Lower leg skin (tissue), 4 donors: ENCODE results near the gene SLFN12L. TPM values are rescaled to one million over a fixed set of nuclear protein-coding genes. Genes with fewer than 3 reads are reported as not detected.
"Not testable (repeated sequence)": the region's sequence is repeated elsewhere in the genome, so short reads cannot be mapped to it uniquely, and the experiment has no call there.

ENCODE experiments used
- DNase-seq, 2 donors: peaks; one replicate each; pipeline ENCODE4 v3.0.0-alpha.2; 2019; ENCODE audit warnings: low spot score in 2 of 2
- H3K4me3 ChIP-seq: fragments of 200-600 bp; sonication (generic); 2 replicates; pipeline ENCODE4 v1.5.1; 2017; ENCODE audit warnings: mild to moderate bottlenecking, low read depth; ENCODE audit not compliant: poor library complexity, severe bottlenecking
- POLR2A ChIP-seq, 2 donors: fragments of 450-650 bp; IDR thresholded peaks; one replicate each; pipeline ENCODE4 v1.6.1; 2016 to 2017; ENCODE audit warnings: antibody characterized with exemption in 2 of 2, mild to moderate bottlenecking in 1 of 2, moderate library complexity in 1 of 2
- WGBS, 2 donors: methylation state at CpG; one replicate each; pipeline ENCODE4 v1.1.5; 2018; 5-methylcytosine and 5-hydroxymethylcytosine counted together
- intact Hi-C: fragments of 100-400 bp; cut with DNase I; formaldehyde crosslinking; loops from one replicate; pipeline ENCODE4 v1.15.0; 2023; ENCODE audit warnings: low total_unique reads
- total RNA-seq, 4 donors: library from RNA; depleted of rRNA; stranded (reverse); fragments of >200 nt; gene quantifications; one replicate each; pipeline ENCODE4 v1.1.0, GENCODE V29; 2016
- TF ChIP-seq, protein P1 (sequence below), 3 donors: fragments of 450-650 bp; IDR thresholded peaks; one replicate each; pipeline ENCODE4 v1.5.1; 2016; ENCODE audit warnings: antibody characterized with exemption in 3 of 3, mild to moderate bottlenecking in 3 of 3, moderate library complexity in 2 of 3

The SLFN12L gene
- total RNA-seq, 4 donors from 2014 or later = 0.12 to 0.80 (median 0.46) TPM

- WGBS, 2 donors = 50 to 57% methylated on average over 1 of the region's 1 CpG
- no peak for DNase-seq
- TF ChIP-seq, protein P1, sequence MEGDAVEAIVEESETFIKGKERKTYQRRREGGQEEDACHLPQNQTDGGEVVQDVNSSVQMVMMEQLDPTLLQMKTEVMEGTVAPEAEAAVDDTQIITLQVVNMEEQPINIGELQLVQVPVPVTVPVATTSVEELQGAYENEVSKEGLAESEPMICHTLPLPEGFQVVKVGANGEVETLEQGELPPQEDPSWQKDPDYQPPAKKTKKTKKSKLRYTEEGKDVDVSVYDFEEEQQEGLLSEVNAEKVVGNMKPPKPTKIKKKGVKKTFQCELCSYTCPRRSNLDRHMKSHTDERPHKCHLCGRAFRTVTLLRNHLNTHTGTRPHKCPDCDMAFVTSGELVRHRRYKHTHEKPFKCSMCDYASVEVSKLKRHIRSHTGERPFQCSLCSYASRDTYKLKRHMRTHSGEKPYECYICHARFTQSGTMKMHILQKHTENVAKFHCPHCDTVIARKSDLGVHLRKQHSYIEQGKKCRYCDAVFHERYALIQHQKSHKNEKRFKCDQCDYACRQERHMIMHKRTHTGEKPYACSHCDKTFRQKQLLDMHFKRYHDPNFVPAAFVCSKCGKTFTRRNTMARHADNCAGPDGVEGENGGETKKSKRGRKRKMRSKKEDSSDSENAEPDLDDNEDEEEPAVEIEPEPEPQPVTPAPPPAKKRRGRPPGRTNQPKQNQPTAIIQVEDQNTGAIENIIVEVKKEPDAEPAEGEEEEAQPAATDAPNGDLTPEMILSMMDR (IDR thresholded peaks at IDR 0.05) = no peak
- TF ChIP-seq POLR2A (IDR thresholded peaks at IDR 0.05) = no peak
- intact Hi-C loops = loop anchor here (10.0 kb wide), 1 partner anchor 356 kb away; no protein-coding TSS in a partner anchor
- no peak overlapping the region for H3K4me3 ChIP-seq
Observed at GRCh38 chr17:35531160-35531559, 6.3 kb downstream of the SLFN12L start.

- TF ChIP-seq POLR2A (IDR thresholded peaks at IDR 0.05) = no peak
- TF ChIP-seq, protein P1 (IDR thresholded peaks at IDR 0.05) = no peak
- no peak for DNase-seq
- 85 to 87% methylated on average over 8 of the region's 8 CpGs for WGBS, 2 donors
- intact Hi-C loops = loop anchor here (10.0 kb wide), 1 partner anchor 355 kb away; no protein-coding TSS in a partner anchor
- H3K4me3 ChIP-seq = no peak overlapping the region
Observed at GRCh38 chr17:35529866-35530265, 7.6 kb downstream of the SLFN12L start.

GRCh38 chr17:35529326-35529725, 8.2 kb downstream of the SLFN12L start:
- intact Hi-C loops, DNase-seq, H3K4me3 ChIP-seq: not testable (repeated sequence)
- WGBS, 2 donors = 88 to 96% methylated on average over 1 of the region's 1 CpG

GRCh38 chr17:35523296-35523695, 14.2 kb downstream of the SLFN12L start:
- 67 to 73% methylated on average over 4 of the region's 4 CpGs for WGBS, 2 donors
- intact Hi-C loops = no loop called here
- TF ChIP-seq POLR2A (IDR thresholded peaks at IDR 0.05) = no peak
- TF ChIP-seq, protein P1 (IDR thresholded peaks at IDR 0.05) = no peak
- DNase-seq = no peak
- no peak overlapping the region for H3K4me3 ChIP-seq

DNA sequence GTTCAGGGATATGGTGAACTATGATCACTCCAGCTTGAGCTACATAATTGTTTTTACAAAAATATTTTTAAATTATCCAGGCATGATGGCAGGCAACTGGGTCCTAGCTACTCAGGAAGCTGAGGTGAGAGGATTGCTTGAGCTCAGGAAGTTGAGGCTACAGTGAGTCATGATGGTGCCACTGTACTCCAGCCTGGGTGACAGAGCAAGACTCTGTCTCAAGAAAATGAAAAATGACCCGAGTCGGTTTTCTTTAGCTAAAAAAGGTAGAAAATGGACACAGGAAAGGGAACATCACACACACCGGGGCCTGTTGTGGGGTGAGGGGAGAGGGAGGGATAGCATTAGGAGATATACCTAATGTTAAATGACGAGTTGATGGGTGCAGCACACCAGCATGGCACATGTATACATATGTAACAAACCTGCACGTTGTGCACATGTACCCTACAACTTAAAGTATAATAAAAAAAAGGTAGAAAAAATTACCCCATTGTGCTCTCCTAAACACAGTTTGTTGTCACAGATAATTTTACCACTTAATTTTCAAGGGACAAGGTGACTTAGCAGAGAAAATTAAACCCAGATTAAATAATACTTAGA, 15.7 kb downstream of the SLFN12L start:
- WGBS, 2 donors = 61 to 68% methylated on average over 5 of the region's 5 CpGs
- DNase-seq, intact Hi-C loops: not testable (repeated sequence)

DNA sequence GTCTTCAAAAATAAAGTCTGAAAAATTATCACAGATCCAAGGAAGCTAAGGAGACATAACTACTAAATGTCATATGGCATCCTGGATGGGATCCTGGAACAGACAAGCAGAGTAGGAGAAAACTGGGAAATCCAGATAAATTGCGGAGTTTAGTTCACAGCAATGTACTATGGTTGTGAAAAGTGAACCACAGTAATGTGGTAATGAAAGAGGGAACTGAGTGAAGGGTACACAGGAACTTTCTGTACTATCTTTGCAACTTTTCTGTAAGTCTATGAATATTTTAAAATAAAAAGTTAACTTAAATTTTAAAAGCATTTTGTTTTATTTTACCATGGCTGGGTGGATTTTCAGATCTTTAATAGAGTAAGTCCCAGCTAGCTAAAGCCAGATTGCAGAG, 16.3 kb downstream of the SLFN12L start:
- 83 to 86% methylated on average over 1 of the region's 1 CpG for WGBS, 2 donors
- no peak for DNase-seq
- no peak overlapping the region for H3K4me3 ChIP-seq
- intact Hi-C loops = no loop called here
- TF ChIP-seq, protein P1 (IDR thresholded peaks at IDR 0.05) = no peak
- TF ChIP-seq POLR2A (IDR thresholded peaks at IDR 0.05) = no peak

More for the DNA sequence above, 15.7 kb downstream of the SLFN12L start:
- H3K4me3 ChIP-seq = not testable (repeated sequence)

GRCh38 chr17:35519906-35520442, 17.5 kb downstream of the SLFN12L start:
- intact Hi-C loops = no loop called here
- no peak for DNase-seq
- TF ChIP-seq, protein P1 (IDR thresholded peaks at IDR 0.05) = no peak
- no peak for TF ChIP-seq POLR2A (IDR thresholded peaks at IDR 0.05)
- WGBS, 2 donors = 90% methylated on average over 8 of the region's 8 CpGs
- H3K4me3 ChIP-seq = no peak overlapping the region
